ENCODE results near the gene RPRML.

DNA sequence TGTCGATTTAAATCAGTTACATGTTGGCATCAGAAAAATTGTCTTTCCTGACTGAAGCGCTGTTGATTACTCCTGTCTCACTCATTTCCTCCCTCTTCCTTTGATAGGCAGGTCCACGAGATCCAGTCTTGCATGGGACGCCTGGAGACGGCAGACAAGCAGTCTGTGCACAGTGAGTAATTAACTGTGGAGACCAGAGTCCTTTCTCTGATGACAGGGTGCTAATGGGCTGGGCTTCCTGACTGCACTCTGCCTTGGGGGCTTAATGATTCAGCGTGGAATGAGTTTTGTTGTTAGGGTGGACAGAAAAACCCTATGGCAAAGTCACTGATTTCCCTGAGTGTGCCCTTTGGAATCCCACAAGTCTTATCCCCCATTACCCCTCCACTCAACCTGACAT, 49.6 kb downstream of the RPRML start:
- TF ChIP-seq, protein P1, sequence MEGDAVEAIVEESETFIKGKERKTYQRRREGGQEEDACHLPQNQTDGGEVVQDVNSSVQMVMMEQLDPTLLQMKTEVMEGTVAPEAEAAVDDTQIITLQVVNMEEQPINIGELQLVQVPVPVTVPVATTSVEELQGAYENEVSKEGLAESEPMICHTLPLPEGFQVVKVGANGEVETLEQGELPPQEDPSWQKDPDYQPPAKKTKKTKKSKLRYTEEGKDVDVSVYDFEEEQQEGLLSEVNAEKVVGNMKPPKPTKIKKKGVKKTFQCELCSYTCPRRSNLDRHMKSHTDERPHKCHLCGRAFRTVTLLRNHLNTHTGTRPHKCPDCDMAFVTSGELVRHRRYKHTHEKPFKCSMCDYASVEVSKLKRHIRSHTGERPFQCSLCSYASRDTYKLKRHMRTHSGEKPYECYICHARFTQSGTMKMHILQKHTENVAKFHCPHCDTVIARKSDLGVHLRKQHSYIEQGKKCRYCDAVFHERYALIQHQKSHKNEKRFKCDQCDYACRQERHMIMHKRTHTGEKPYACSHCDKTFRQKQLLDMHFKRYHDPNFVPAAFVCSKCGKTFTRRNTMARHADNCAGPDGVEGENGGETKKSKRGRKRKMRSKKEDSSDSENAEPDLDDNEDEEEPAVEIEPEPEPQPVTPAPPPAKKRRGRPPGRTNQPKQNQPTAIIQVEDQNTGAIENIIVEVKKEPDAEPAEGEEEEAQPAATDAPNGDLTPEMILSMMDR (IDR thresholded peaks at IDR 0.05): no peak
- no peak for TF ChIP-seq POLR2A (IDR thresholded peaks at IDR 0.05)
